CD4-positive, alpha-beta T cell (primary cell): Measurements from ENCODE around the gene TNFSF11. TPM values are rescaled to one million over a fixed set of nuclear protein-coding genes. Genes with fewer than 3 reads are reported as not detected.

ENCODE experiments used
- ATAC-seq: fragments of 200-7000 bp; cut with Tn5 transposase; one replicate; pipeline ENCODE4 v1.10.0; 2022; ENCODE audit warnings: mild to moderate bottlenecking; ENCODE audit not compliant: poor library complexity
- CTCF ChIA-PET: fragments of 350-600 bp; sonication (Branson Sonifier 250); formaldehyde crosslinking; loops from one replicate; lab custom pipeline; 2021; ENCODE audit warnings: antibody characterized with exemption, inconsistent platforms; lab: Charles Lee
- POLR2A ChIA-PET: fragments of 350-600 bp; sonication (Branson Sonifier 250); formaldehyde crosslinking; loops from one replicate; lab custom pipeline; 2021; ENCODE audit warnings: antibody characterized with exemption, inconsistent platforms; lab: Charles Lee
- DNase-seq, 14 experiments: peaks; one replicate each; pipeline ENCODE4 v3.0.0-alpha.2; 2013 to 2020; ENCODE audit warnings: mixed read lengths in 2 of 14
- H3K27ac ChIP-seq, 2 donors: one replicate each; pipeline versions ENCODE4 v1.5.1 to v1.7.0; 2013; ENCODE audit warnings: low read length in 2 of 2, low read depth in 1 of 2, mild to moderate bottlenecking in 1 of 2
- H3K27me3 ChIP-seq, 2 experiments: 1 replicate in 1 of 2; 2 replicates in 1 of 2; pipeline versions ENCODE4 v1.6.1 to v1.7.0; 2013; ENCODE audit warnings: low read length in 2 of 2, control low read depth in 1 of 2, mild to moderate bottlenecking in 1 of 2, moderate library complexity in 1 of 2; ENCODE audit not compliant: insufficient read depth in 2 of 2, control insufficient read depth in 1 of 2
- H3K36me3 ChIP-seq: one replicate; pipeline ENCODE4 v1.6.1; 2013; ENCODE audit warnings: low read length, control low read depth; ENCODE audit not compliant: insufficient read depth
- H3K4me1 ChIP-seq: one replicate; pipeline ENCODE4 v1.6.1; 2013; ENCODE audit warnings: low read length, control low read depth; ENCODE audit not compliant: insufficient read depth
- H3K4me3 ChIP-seq: one replicate; pipeline ENCODE4 v1.5.1; 2013; ENCODE audit warnings: mild to moderate bottlenecking, low read length, moderate library complexity
- H3K9me3 ChIP-seq, 2 experiments: 1 replicate in 1 of 2; 2 replicates in 1 of 2; pipeline versions ENCODE4 v1.6.1 to v1.7.0; 2013; ENCODE audit warnings: low read length in 2 of 2, mild to moderate bottlenecking in 2 of 2, control low read depth in 1 of 2, moderate library complexity in 1 of 2; ENCODE audit not compliant: control insufficient read depth in 1 of 2, insufficient read depth in 1 of 2
- H3K27ac Mint-ChIP-seq: one replicate; pipeline ENCODE4 v1.8.0; 2020; ENCODE audit warnings: mixed read lengths
- H3K27me3 Mint-ChIP-seq: one replicate; pipeline ENCODE4 v1.8.0; 2021; ENCODE audit warnings: mixed read lengths
- H3K36me3 Mint-ChIP-seq: one replicate; pipeline ENCODE4 v1.8.0; 2021; ENCODE audit warnings: low read depth, mixed read lengths
- H3K4me1 Mint-ChIP-seq: one replicate; pipeline ENCODE4 v1.8.0; 2021; ENCODE audit warnings: low read depth, mixed read lengths
- H3K4me3 Mint-ChIP-seq: one replicate; pipeline ENCODE4 v1.8.0; 2020; ENCODE audit warnings: mild to moderate bottlenecking, mixed read lengths
- H3K9me3 Mint-ChIP-seq: one replicate; pipeline ENCODE4 v1.8.0; 2020; ENCODE audit warnings: mixed read lengths
- CTCF ChIP-seq: fragments of 200-600 bp; IDR thresholded peaks from one replicate; pipeline ENCODE4 v1.8.0; 2022; ENCODE audit warnings: antibody characterized with exemption, mild to moderate bottlenecking
- intact Hi-C, 2 experiments: fragments of 100-400 bp; cut with DNase I in 1 of 2; cut with micrococcal nuclease in 1 of 2; formaldehyde crosslinking; loops; one replicate each; pipeline versions ENCODE4 v1.15.1 to v1.9.0; 2023 to 2025; cut with DNase I, micrococcal nuclease
- total RNA-seq, 174 experiments: library from RNA in 2 of 174; stranded (reverse) in 2 of 174; gene quantifications; one replicate each; pipeline ENCODE4 v1.2.3 and lab custom pipeline; 2021 to 2026

Gene TNFSF11
- total RNA-seq, 2 experiments from 2014 or later: 0.38 to 0.45 TPM

- H3K4me3 Mint-ChIP-seq: no peak overlapping the region
- Histone ChIP-seq H3K9me3 (no peaks in the 10 kb centered on the region), H3K27ac (no peak overlapping the region), H3K4me1 (no peaks in the 10 kb centered on the region), H3K4me3 (no peak overlapping the region), H3K27me3 (peaks cover 4 to 9% of the 10 kb centered on the region in 2 experiments), H3K36me3 (no peaks in the 10 kb centered on the region)
- DNase-seq: no peak
- TF ChIP-seq CTCF: no peak
- no peak for ATAC-seq
- H3K9me3 Mint-ChIP-seq: no peaks in the 10 kb centered on the region
- intact Hi-C loops: no loop called here
- CTCF ChIA-PET: no interaction called here
- no peaks in the 10 kb centered on the region for H3K36me3 Mint-ChIP-seq
- H3K27me3 Mint-ChIP-seq: peaks cover 40% of the 10 kb centered on the region
- H3K27ac Mint-ChIP-seq: no peak overlapping the region
- POLR2A ChIA-PET: no interaction called here
- H3K4me1 Mint-ChIP-seq: no peaks in the 10 kb centered on the region
These were observed 76.6 kb downstream of the TNFSF11 start for GRCh38 chr13:42650506-42650905.

GRCh38 chr13:42651936-42652641 lies 78.1 kb downstream of the TNFSF11 start:
- Histone ChIP-seq H3K27me3 (peaks cover 4 to 10% of the 10 kb centered on the region in 2 experiments), H3K27ac (no peak overlapping the region), H3K4me3 (no peak overlapping the region), H3K4me1 (no peaks in the 10 kb centered on the region), H3K36me3 (no peaks in the 10 kb centered on the region), H3K9me3 (no peaks in the 10 kb centered on the region)
- Mint-ChIP-seq H3K4me3 (no peak overlapping the region), H3K9me3 (no peaks in the 10 kb centered on the region), H3K27ac (no peak overlapping the region), H3K4me1 (no peaks in the 10 kb centered on the region), H3K36me3 (no peaks in the 10 kb centered on the region), H3K27me3 (peaks cover 51% of the 10 kb centered on the region)
- ATAC-seq: no peak
- DNase-seq: no peak
- ChIA-PET POLR2A (no interaction called here), CTCF (interaction anchor here (0.6 kb wide), 1 partner anchor 1087 kb away, joined by 3 read pairs; no protein-coding TSS in a partner anchor)
- intact Hi-C loops: no loop called here
- no peak for TF ChIP-seq CTCF

GRCh38 chr13:42652642-42653415 lies 78.9 kb downstream of the TNFSF11 start:
- CTCF ChIA-PET: no interaction called here
- ATAC-seq (no peak), DNase-seq (no peak)
- Mint-ChIP-seq H3K36me3 (no peaks in the 10 kb centered on the region), H3K4me3 (no peak overlapping the region), H3K27me3 (peaks cover 57% of the 10 kb centered on the region), H3K27ac (no peak overlapping the region), H3K4me1 (no peaks in the 10 kb centered on the region), H3K9me3 (no peaks in the 10 kb centered on the region)
- Histone ChIP-seq H3K27ac (no peak overlapping the region), H3K27me3 (peaks cover 6 to 10% of the 10 kb centered on the region in 2 experiments), H3K36me3 (no peaks in the 10 kb centered on the region), H3K4me1 (no peaks in the 10 kb centered on the region), H3K4me3 (no peak overlapping the region), H3K9me3 (no peaks in the 10 kb centered on the region)
- POLR2A ChIA-PET: no interaction called here
- TF ChIP-seq CTCF: no peak
- intact Hi-C loops: no loop called here
